Ovary (tissue), 3 donors: ENCODE data around the gene RTP3.

Source experiments
- EP300 ChIP-seq: sonication (generic); formaldehyde crosslinking; IDR thresholded peaks from one replicate; pipeline ENCODE4 v1.6.1; 2017; ENCODE audit warnings: antibody characterized with exemption
- POLR2A ChIP-seq: fragments of 450-650 bp; IDR thresholded peaks from one replicate; pipeline ENCODE4 v1.6.1; 2017; ENCODE audit warnings: antibody characterized with exemption, mild to moderate bottlenecking, moderate library complexity
- TF ChIP-seq, protein P1 (sequence below), 3 donors: fragments of 450-650 bp in 2 of 3; fragments of 200-600 bp in 1 of 3; IDR thresholded peaks; one replicate each; pipeline versions ENCODE4 v1.5.1 to v1.8.0; 2016 to 2022; ENCODE audit warnings: antibody characterized with exemption in 3 of 3, mild to moderate bottlenecking in 1 of 3
- donor health status: DM: no; HTN: no; CAD: no.

DNA sequence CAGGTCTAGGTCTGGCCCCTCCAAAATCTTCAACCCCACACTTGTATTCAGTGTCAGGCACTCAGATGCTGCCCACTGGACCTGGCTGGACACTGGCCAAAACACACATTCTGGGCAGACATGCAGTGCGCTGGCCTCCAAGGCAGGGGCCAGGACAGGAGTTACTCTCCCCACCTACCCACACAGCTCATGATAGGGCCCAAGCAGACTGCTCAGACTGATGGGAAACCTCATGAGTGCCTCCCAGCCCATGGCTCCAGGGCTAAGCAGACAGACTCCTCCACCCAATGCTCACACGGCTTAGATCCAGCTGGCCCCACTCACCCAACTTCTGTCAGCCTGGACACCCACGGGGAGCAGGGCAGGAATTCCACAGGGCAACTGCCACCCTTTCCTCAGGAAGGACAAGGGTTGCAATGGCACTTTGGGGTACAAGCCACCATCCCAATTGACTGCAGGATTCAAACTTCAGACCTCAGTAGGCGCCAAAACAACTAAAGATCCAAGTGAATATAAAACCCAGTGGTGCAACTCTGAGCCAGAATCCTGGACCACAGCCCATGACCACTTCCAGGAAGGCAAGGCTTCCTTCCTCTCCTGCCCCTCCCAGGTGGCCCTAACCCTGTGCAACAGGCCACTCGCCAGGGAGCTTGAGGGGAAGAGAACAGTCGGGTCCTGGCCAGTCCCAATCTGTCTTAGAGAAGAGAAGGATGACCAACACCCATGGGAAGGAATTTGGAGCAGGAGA is 34.5 kb upstream of the RTP3 start:
- TF ChIP-seq, protein P1, sequence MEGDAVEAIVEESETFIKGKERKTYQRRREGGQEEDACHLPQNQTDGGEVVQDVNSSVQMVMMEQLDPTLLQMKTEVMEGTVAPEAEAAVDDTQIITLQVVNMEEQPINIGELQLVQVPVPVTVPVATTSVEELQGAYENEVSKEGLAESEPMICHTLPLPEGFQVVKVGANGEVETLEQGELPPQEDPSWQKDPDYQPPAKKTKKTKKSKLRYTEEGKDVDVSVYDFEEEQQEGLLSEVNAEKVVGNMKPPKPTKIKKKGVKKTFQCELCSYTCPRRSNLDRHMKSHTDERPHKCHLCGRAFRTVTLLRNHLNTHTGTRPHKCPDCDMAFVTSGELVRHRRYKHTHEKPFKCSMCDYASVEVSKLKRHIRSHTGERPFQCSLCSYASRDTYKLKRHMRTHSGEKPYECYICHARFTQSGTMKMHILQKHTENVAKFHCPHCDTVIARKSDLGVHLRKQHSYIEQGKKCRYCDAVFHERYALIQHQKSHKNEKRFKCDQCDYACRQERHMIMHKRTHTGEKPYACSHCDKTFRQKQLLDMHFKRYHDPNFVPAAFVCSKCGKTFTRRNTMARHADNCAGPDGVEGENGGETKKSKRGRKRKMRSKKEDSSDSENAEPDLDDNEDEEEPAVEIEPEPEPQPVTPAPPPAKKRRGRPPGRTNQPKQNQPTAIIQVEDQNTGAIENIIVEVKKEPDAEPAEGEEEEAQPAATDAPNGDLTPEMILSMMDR (IDR thresholded peaks at IDR 0.05) = no peak
- TF ChIP-seq POLR2A = no peak
- no peak for TF ChIP-seq EP300
